Stimulated activated CD8-positive, alpha-beta memory T cell treated with anti-CD3 and anti-CD28 coated beads, Interleukin-4, amount 100 ng/mL, for 4 hours (primary cell): ENCODE results near the gene ARHGEF4.

ENCODE experiments used
- DNase-seq, 2 donors: peaks; one replicate each; pipeline ENCODE4 v3.0.0-alpha.2; 2020; ENCODE audit warnings: low read depth in 2 of 2, low spot score in 1 of 2

ARHGEF4 gene

DNA sequence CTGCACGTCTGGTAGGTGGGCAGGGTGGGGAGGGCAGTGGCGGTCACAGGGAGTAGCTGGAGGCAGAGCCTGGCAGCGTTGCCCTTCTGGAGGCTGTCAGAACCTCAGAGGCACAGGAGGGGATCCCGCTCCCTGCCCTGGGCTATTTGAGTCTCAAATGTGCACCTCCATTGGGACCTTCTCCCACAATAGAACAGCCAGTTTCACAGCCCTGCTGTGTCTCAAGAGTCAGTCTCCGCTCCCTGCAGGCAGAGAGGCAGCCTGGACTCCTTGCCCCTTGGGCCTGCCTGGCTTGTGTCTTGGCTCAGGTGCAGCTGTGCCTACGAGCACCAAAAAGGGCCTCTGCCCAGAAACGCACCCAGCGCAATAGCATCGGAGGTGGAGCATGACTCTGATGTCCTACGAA, 199.1 kb downstream of the ARHGEF4 start:
- DNase-seq: no peak

DNA sequence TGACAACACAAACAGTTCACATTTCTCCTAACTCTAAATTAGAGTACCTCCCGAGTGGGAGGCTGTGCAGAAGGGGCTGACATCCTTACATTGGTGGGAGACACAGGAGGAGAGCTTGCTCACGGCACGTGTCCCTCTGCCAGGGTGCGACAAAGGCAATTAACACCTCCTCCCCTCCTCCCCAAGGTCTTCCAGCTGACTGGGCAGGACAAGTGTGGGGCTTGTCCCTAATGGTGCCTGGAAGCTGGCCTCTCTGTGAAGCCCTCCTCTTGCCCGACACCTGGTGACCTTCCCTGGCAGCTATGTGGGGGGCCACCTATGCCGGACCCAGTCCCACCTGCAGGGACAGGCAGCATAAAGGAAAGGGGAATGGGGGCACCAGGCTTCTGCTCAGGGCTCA, 199.6 kb downstream of the ARHGEF4 start:
- no peak for DNase-seq

DNA sequence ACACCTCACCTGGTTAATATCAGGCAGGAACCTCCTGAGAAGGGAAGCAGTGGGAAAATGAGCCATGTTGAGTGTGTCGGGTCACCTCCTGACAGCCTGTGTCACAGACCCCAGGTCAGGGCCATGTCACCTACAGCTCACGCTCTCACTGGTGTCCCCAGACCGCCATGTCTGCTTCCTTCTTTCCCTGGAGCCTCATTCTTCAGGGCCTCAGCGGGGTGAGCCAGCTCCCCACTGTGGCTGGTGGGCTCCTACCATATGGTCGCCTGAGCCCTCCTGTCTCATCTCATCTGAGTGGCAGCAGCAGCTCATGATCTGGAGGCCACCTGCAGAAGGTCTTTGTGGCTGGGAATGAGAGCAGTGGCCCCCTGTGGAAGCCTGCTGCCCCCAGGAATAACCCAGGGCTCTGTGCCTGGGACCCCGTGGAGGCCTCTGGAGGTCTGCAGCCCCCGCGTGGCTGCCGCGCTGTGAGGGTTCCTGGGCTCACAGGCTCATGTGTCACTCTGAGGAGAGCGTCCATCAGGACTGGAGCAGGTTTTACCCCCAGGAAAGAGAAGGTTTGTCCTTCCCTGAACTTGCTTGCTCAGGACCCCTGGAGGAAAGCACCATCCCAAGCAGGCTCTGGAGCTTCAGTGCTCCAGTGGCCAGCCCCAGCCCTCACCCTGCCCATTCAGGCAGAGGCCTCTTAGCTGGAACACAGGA, 200.1 kb downstream of the ARHGEF4 start:
- no peak for DNase-seq

DNA sequence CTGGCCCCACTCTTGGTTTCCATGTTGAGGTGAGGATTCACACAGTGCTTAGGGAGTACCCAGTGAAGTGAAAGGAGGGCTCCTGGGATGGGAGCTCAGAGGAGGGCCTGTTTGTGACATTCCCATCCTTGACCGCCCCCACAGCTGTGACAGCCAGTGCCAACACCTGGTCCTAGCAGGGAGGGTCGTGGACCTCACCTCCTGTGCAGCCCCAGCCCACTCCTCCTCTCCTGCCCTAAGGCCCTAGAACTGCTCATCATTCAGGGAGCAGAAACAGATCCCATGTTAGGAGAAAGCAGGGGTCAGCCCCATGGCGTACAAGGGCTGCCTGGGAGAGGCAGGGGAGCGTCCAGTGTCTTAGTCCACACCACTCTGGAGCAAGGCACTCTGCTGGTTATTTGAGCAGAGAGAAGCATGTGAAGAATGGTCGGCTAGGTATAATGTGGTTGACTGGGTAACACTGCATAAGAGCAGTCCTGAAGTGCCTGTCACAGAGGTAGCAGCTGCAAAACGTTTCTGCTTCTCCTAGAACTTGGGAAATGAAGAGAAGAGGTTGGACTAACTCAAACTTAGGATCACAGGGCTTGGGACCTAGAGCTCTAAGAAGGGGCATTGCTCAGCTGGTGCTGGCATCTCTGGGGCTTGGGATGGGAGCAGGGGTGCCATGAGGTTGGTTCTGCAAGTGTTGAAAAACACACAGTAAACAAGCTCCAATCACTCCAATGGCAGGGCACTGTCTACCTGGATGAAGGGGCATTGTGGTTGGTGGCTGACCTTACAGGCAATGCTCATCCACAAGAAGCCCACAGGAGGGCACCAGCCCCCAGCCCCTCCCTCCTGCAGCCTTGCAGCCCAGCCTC, 200.9 kb downstream of the ARHGEF4 start:
- no peak for DNase-seq

DNA sequence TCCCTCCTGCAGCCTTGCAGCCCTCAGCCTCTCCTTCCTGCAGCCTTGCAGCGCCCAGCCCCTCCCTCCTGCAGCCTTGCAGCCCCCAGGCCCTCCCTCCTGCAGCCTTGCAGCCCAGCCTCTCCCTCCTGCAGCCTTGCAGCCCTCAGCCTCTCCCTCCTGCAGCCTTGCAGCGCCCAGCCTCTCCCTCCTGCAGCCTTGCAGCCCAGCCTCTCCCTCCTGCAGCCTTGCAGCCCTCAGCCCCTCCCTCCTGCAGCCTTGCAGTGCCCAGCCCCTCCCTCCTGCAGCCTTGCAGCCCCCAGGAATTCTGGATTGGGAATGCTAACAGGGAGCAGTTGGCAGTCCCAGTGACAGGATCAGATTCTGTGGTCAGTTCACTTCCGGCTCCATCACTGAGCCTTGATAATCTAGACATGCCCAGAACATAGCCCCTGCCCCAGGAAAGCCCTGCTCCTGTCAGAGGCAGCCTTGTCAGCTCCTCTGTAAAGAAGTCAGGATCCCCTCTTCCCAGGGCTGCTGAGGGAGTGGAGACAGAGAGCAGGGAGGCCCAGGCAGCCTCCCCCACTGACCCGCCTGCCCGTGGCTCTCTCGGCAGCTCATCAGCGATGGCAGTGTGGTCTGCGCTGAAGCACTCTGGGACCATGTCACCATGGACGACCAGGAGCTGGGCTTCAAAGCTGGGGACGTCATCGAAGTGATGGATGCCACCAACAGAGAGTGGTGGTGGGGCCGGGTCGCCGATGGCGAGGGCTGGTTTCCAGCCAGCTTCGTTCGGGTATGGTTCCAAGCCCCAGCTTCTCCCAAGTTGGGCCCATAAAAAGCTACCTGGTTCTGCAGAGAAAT, 201.8 kb downstream of the ARHGEF4 start:
- DNase-seq: no peak

DNA sequence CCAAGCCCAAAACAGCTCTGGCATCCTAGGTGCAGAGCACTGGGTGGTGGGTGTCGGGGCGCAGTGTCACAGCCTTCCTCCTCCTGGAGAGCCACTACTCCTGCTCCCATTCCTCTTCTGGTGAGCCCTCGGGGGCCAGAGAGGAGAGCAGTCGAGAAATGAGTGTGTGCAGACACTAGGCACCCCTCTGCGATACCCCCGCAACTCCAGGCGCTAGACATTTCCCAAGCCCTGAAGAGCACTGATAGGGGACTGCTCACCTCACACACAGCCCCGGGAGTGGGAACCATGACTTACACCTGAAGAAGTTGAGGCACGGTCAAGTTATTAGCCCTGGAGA, 202.4 kb downstream of the ARHGEF4 start:
- DNase-seq: no peak

DNA sequence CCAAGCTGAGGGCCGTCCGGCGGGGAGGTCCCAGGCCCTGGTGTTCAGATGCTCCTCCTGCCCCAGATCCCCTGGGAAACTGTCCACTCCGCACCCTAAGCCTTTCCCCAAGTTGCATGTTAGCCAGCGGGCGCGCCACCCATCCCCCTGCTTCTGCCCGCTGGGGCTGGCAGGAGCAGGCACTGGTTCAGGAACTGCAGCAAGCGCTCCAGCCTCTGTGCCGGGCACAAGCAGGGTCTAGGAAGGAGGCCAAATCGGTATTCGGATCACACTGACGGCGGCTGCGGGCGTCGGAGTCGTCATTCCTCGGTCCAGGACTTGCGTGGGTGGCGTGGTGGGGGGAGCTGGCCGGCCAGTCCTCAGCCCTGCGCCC, 202.8 kb downstream of the ARHGEF4 start:
- no peak for DNase-seq

DNA sequence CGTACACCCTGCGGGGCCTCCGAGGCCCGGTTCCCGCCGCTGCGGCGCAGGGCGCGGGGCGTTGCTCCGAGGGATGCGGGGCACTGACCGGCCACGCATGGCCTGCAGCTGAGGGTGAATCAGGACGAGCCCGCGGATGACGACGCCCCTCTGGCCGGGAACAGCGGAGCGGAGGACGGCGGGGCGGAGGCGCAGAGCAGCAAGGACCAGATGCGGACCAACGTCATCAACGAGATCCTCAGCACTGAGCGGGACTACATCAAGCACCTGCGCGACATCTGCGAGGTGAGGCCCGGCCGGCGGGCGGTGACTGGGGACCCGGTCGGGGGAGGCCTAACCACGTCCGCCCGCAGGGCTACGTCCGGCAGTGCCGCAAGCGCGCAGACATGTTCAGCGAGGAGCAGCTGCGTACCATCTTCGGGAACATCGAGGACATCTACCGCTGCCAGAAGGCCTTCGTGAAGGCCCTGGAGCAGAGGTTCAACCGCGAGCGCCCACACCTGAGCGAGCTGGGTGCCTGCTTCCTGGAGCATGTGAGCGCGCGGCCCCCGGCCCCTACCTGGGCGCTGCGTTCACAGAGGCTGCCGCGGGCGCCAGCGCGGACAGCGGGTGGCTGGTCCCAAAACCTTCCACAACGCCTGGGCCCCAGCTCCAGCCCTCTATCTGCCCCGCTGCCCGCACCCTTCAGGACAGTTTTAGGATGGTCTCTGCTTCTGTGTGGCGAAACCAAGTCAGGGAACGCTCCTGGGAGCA, 203.4 kb downstream of the ARHGEF4 start:
- no peak for DNase-seq

DNA sequence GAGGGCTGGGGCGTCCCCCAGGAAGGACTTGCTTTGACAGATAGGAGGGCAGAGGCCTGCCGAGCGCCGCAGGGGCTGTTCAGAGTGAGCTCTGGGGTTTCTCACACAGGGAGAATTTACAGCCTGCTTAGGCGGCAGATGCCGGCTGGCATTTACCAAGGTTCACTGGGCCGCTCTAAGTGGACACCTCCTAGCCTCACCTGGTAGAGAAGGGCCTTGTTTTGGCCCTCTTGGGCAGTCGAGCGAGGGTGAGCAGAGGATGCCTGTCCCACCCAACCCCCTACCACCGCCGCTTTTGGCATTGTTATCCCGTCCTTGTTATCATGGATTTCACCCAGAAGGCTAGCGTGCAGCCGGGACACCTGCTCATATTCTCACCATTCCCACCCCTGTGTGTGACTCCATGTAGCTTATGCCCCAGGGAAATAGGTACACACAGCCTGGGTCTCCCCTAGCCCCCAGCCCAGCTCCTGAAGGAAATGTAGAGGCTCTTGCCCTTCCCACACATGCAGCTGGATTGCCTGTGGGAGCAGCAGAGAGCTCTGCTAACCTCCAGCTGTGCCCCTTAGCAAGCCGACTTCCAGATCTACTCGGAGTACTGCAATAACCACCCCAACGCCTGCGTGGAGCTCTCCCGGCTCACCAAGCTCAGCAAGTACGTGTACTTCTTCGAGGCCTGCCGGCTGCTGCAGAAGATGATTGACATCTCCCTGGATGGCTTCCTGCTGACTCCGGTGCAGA, 204.1 kb downstream of the ARHGEF4 start:
- no peak for DNase-seq

DNA sequence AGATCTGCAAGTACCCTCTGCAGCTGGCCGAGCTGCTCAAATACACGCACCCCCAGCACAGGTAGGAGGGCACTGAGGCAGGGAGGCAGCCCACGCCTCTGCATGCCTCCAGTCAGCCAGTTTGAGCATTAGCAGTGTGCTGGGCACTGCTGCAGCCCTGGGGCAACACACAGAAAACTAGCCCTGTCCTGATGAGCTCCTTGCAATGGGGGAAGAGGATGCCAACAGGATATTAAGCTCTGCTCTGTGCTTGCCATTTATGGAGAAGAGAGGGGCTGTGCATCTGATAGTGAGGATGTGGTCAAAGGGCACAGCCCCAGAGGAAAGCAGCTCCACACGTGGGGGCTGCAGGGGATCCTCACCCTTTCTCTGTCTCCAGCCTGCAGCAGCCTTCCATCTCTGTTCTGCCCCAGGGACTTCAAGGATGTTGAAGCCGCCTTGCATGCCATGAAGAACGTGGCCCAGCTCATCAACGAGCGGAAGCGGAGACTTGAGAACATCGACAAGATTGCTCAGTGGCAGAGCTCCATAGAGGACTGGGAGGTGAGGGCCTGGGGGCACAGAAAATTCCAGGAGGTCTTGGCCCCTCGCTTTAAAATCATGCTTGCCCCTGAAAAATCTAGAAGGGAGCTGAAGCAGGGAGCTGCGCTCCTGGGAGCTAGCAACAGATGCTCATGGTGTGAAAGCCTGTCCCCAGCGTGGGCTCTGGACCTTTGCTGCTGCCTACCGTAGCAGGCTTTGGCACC, 204.9 kb downstream of the ARHGEF4 start:
- DNase-seq: no peak

DNA sequence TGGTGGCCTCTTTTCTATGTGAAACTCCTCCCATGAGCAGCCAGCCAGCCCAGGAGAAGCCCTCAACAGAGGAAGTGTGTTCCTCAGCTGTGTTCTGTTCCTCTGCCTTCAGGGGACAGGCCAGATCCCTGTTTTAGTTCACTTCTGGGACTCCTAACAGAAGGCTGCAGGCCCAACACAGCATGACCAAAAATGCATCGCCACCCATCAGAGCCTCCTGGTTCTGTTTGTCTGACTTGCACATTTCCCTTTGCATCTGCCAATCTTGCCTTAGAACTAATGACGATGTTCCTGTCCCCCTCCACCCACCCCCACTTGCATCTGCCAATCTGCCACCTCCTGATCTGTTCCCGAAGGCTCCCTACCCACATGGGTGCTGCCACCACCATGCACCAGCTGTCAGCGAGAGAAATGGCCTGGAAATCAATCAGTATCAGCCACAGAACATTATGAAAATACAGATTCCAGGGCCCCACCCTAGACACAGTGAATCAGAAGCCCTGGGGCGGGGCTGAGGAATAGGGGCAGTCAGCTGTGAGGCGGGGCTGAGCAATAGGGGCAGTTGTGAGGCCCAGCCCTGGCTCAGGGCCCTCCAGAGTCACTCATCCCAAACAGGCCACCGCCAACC, 205.5 kb downstream of the ARHGEF4 start:
- DNase-seq: no peak

DNA sequence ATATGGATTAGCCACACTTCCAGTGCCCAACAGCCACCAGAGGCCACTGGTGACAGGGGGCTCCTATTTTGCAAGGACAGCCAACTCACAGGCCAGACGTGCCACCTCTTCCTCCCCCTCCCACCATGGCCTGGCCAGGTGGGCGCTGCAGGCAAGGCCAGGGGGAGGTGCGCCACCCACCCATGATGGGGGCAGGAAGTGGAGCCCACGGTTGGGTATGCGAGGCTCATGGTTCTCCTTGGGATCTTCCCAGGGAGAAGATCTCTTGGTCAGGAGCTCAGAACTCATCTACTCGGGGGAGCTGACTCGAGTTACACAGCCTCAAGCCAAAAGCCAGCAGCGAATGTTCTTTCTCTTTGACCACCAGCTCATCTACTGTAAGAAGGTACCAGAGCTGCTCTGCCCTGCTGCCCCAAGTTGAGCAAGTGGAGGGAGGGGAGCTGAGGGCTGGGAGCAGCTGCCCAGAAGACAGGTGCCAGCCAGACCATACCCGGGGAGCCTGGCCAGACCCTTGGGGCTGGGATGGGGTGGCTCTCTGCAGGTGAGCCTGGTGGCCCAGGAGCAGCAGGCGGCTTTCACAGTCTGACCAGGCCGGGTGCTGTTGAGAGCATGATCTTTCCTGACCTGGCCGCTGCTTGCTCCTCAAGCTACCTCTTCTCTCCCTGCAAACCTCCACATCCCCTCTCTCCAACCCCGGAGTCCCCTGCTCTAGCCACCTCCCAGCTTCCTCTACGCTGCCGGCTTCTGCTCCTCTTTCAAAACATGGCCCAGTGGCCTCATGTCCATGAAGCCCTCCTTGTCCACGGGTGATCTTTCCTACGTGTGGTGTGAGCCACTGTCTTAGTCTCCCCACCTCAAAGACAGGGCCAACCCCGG, 206.7 kb downstream of the ARHGEF4 start:
- DNase-seq: no peak

DNA sequence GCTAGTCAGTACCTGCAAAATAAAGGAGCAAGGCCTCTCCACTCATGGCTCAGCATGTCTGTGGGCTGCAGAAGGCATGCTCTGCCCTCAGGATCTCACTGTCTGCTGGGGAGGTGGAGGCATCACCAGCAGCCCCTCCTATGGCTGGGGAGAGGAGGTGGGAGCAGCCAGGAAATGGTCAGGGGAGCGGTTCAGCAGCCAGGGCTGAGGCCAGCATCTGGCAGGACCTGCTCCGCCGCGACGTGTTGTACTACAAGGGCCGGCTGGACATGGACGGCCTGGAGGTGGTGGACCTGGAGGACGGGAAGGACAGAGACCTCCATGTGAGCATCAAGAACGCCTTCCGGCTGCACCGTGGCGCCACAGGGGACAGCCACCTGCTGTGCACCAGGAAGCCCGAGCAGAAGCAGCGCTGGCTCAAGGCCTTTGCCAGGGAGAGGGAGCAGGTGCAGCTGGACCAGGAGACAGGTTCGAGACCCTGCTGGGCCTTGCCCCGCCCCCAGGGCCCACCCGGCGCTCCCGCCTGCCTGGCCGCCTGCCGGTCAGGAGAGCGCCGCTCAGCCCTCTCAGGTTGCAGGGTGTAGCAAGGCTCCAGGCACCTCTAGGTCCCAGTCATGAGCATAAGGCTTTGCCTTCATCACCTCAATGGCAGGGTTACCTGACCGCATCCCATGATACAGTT, 207.5 kb downstream of the ARHGEF4 start:
- no peak for DNase-seq

DNA sequence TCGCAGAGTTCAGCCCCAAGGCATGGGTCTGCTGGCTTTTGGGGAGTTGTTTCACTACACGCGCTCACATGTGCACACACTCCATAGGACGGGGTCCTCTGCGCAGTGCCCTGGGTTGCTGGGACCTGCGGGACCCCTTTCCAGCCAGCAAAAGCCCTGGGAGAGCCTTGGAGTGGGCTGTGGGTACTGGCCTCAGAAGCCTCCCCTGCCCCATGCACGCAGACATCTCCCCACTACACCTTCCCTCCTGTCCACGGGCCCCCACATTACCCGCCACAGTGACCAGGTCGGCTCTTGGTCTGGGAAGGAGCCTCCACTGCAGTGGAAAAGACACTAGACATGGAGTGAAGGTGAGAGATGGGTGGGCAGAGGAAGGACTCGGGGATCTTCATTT, 208.0 kb downstream of the ARHGEF4 start:
- no peak for DNase-seq

DNA sequence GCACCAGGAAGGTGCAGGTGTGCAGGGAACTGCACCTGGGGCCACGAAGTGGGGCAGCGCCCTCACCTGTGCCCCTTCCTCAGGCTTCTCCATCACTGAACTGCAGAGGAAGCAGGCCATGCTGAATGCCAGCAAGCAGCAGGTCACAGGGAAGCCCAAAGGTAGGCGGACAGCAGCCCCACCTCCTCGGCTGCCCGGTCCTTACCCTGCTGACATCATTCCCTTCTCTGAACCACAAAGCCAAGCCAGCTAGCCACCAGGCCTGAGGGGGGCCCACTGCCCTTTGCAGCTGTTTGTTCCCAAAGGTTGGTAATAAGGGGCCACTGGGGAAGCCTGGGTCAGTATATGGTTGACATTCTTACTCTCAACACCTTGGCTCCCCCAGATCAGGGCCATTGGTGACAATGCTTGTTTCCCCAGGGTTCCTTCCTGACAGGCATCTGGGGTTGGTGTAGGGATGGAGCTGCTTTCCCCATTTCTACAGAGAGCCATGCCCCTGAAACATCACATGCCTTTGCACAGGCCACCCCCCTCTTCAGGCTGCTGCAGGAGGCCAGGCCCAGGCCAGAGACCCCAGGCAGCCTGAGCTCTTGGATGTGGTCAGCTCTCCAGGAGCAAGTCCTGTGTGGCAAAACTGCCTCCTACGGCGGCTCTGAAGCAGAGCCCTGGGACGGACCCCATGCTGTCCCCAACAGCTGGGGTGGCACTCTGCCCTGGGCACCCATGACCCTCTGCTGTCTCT, 208.7 kb downstream of the ARHGEF4 start:
- no peak for DNase-seq

DNA sequence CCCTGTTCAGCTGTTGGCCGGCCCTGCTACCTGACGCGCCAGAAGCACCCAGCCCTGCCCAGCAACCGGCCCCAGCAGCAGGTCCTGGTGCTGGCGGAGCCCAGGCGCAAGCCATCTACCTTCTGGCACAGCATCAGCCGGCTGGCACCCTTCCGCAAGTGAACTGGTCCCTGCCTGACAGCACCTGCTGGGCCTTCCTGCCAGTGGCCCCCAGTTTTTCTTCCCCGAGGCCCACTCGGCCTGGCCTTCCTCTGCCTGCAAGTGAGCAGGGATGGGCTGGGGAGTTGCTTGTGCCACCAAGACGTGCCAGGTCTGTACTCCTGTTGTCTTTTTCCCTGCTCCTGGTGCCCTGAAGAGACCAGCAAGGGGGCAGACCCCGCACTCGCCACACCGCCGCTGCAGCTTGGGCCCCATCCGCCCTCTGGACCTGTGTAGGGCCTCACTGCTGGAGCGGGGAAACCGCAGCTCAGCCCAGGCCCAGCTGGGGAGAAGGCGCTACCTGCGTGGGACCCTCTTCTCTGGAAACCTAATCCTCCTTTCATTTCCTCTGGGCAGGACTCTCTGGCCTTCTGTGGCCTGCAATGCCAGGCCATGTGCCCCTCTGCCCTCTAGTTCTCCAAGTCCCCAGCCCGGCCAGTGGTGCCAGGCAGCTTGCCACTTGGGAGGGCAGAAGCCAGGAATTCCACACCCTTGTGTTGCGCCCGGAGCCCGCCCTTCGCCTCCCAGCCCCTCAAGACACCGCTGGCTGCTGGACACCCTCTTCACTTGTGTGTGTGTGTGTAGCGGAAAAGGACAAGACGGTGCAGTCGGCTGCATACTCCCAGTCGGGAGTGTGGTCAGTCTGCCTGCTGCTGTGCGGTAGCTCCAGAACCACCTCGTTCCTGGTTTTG, 209.6 kb downstream of the ARHGEF4 start:
- no peak for DNase-seq
